Astrocyte (in vitro differentiated cells and primary cell): Measurements from ENCODE around the gene ARFGAP2. TPM values are rescaled to one million over a fixed set of nuclear protein-coding genes. Genes with fewer than 3 reads are reported as not detected.

Experiments
- DNase-seq: peaks from one replicate; pipeline ENCODE4 v3.0.0-alpha.2; 2010; ENCODE audit warnings: low read depth
- FAIRE-seq: peaks from 2 replicates; lab custom pipeline; 2011; peaks lifted over from hg19 to GRCh38; lab: Jason Lieb, UNC
- H2AFZ ChIP-seq: 2 replicates; pipeline ENCODE4 v1.6.0; 2012; ENCODE audit warnings: low read depth, low read length, inconsistent platforms
- H3K27ac ChIP-seq: 2 replicates; pipeline ENCODE4 v1.5.1; 2011; ENCODE audit warnings: low read depth, low read length, inconsistent platforms
- H3K27me3 ChIP-seq: 2 replicates; pipeline ENCODE4 v1.6.0; 2011; ENCODE audit warnings: low read length, inconsistent platforms; ENCODE audit not compliant: insufficient read depth
- H3K36me3 ChIP-seq: 2 replicates; pipeline ENCODE4 v1.5.1; 2011; ENCODE audit warnings: low read length, inconsistent platforms; ENCODE audit not compliant: insufficient read depth
- H3K4me1 ChIP-seq: 2 replicates; pipeline ENCODE4 v1.5.1; 2011; ENCODE audit warnings: low read length, inconsistent platforms; ENCODE audit not compliant: insufficient read depth
- H3K4me2 ChIP-seq: 2 replicates; pipeline ENCODE4 v1.6.0; 2012; ENCODE audit warnings: low read length, inconsistent platforms
- H3K4me3 ChIP-seq: 2 replicates; pipeline ENCODE4 v1.5.1; 2011; ENCODE audit warnings: low read depth, mild to moderate bottlenecking, low read length, inconsistent platforms; ENCODE audit not compliant: insufficient read depth
- H3K79me2 ChIP-seq: 2 replicates; pipeline ENCODE4 v1.6.0; 2012; ENCODE audit warnings: mild to moderate bottlenecking, low read length, inconsistent platforms; ENCODE audit not compliant: insufficient read depth
- H3K9ac ChIP-seq: 2 replicates; pipeline ENCODE4 v1.6.0; 2012; ENCODE audit warnings: mild to moderate bottlenecking, low read length, inconsistent platforms
- H3K9me3 ChIP-seq: 2 replicates; pipeline ENCODE4 v1.5.1; 2012; ENCODE audit warnings: low read depth, mild to moderate bottlenecking, low read length, inconsistent platforms; ENCODE audit not compliant: insufficient read depth
- H4K20me1 ChIP-seq: 2 replicates; pipeline ENCODE4 v1.6.0; 2012; ENCODE audit warnings: low read length, inconsistent platforms; ENCODE audit not compliant: insufficient read depth
- H3K27ac Mint-ChIP-seq: one replicate; pipeline ENCODE4 v1.8.0; 2021; ENCODE audit warnings: mild to moderate bottlenecking, mixed read lengths; ENCODE audit not compliant: unreplicated experiment
- H3K27me3 Mint-ChIP-seq: one replicate; pipeline ENCODE4 v1.8.0; 2021; ENCODE audit warnings: low read depth, mixed read lengths; ENCODE audit not compliant: unreplicated experiment
- H3K36me3 Mint-ChIP-seq: one replicate; pipeline ENCODE4 v1.8.0; 2021; ENCODE audit warnings: low read depth, mixed read lengths; ENCODE audit not compliant: unreplicated experiment
- H3K4me1 Mint-ChIP-seq: one replicate; pipeline ENCODE4 v1.8.0; 2021; ENCODE audit warnings: low read depth, mixed read lengths; ENCODE audit not compliant: unreplicated experiment
- H3K4me3 Mint-ChIP-seq: one replicate; pipeline ENCODE4 v1.8.0; 2021; ENCODE audit warnings: mild to moderate bottlenecking, moderate library complexity, mixed read lengths; ENCODE audit not compliant: unreplicated experiment
- H3K9me3 Mint-ChIP-seq: one replicate; pipeline ENCODE4 v1.8.0; 2021; ENCODE audit warnings: mild to moderate bottlenecking, mixed read lengths; ENCODE audit not compliant: unreplicated experiment
- CTCF ChIP-seq: IDR thresholded peaks from 2 replicates; pipeline ENCODE4 v1.5.1; 2011; ENCODE audit warnings: low read depth, mild to moderate bottlenecking, inconsistent platforms, low read length, moderate library complexity; ENCODE audit not compliant: insufficient read depth
- EZH2 ChIP-seq: IDR thresholded peaks from 2 replicates; pipeline ENCODE4 v1.6.1; 2012; ENCODE audit warnings: mild to moderate bottlenecking, low read length, inconsistent platforms; ENCODE audit not compliant: insufficient read depth
- total RNA-seq: library from RNA; stranded (reverse); gene quantifications from 2 replicates; pipeline ENCODE4 v1.2.1, GENCODE V29; 2021

The ARFGAP2 gene
- total RNA-seq, 1 donor from 2014 or later, result 51.0 TPM

DNA sequence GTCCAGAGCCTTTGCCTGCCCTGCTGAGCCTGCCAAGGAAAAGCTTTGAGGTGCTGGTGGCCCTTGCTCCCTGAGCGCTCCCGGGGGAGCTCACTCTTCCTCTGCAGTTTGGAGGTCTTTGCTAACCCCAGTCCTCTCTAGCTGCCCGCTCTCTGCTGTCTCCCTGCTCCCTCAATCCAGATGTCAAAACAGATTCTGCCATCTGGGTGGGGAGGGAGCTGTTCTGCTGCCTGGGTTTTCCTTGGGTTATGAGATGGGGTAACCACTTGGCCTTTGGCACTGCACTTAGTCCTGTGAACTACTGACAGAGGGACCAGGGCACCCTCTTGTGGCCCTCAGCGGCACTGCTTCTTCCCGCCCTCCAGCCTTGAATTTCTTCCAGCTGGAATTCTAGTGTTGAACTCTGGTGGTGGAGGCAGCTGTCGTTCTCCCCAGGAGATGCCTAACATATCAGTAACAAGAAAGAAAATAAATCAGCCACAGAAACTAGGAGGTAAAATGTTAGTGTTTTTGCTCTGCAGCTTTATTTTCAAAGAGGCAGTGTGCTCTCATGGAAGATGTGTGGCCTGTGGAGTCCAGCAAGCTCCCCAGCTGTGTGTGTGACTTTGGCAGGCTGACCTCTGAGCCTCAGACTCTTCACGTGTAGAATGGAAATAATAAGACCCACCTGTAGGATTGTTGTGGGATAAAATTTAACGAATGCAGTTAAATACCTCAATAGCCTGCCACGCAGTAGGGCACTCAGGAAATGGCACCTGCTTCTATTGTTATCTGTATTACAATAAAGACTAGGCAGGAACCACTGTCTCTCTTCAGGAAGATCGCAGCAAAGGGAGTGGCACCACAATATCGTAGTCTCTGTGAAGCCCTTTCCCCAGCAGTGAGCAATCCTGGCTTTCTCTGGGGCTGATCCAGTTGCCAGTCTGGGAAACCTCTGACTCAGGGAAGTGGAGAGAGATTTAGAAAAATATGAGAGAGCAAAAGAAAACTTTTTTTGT, 23.4 kb downstream of the ARFGAP2 start:
- H3K27me3 Mint-ChIP-seq, result no peaks in the 10 kb centered on the region
- peaks cover 27% of the 10 kb centered on the region for H4K20me1 ChIP-seq
- TF ChIP-seq CTCF, result peak; percentile 98
- no peak for TF ChIP-seq EZH2
- H3K4me2 ChIP-seq, result peak overlapping the region; percentile 5
- H3K4me1 ChIP-seq, result peaks cover 25% of the 10 kb centered on the region
- H3K9ac ChIP-seq, result peak overlapping the region; percentile 25
- peak; percentile 39 for DNase-seq
- H3K9me3 Mint-ChIP-seq, result no peaks in the 10 kb centered on the region
- no peak overlapping the region for H2AFZ ChIP-seq
- no peak overlapping the region for H3K4me3 Mint-ChIP-seq
- no peaks in the 10 kb centered on the region for H3K79me2 ChIP-seq
- H3K27ac ChIP-seq, result no peak overlapping the region
- H3K36me3 Mint-ChIP-seq, result peaks cover 21% of the 10 kb centered on the region
- FAIRE-seq, result peak; percentile 55
- no peaks in the 10 kb centered on the region for H3K9me3 ChIP-seq
- peaks cover 18% of the 10 kb centered on the region for H3K4me1 Mint-ChIP-seq
- peak overlapping the region; percentile 77 for H3K27ac Mint-ChIP-seq
- no peaks in the 10 kb centered on the region for H3K36me3 ChIP-seq
- no peaks in the 10 kb centered on the region for H3K27me3 ChIP-seq
- H3K4me3 ChIP-seq, result no peak overlapping the region

DNA sequence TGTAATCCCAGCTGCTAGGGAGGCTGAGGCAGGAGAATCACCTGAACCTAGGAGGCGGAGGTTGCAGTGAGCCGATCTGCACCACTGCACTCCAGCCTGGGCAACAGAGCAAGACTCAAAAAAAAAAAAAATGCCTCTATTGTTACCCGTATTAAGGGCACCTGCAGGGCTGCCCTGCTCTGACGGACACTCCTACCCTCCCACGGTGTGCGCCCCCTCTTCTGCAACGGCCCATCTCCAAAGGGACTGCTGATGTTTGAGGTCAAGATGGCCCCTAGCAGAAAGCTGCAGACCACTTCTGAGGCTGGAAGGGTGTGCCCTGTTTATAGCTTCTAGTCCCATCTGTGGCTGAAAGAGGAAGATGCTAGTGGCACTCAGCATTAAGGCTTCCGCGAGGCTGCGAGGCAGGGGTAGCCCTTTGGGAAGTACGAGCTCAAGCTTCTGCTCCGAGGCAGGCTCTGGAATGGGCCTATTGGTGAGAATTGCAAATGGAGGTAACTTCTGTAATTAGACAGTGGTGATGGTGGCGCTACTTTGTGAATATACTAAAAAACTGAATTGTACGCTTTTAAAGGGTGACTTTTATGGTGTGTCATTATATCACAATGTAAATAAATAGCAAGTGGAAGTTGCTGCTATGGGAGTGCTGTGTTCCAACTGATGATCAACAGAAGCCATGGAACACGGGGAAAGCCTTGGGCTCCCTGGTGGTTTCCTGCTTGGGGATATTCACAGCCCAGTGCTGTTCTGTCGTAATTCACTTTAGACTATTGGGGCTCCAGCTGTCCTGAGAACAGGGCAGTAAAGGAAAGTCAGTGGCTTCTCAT, 24.3 kb downstream of the ARFGAP2 start:
- FAIRE-seq, result no peak
- DNase-seq, result no peak
- Mint-ChIP-seq H3K27me3 (no peaks in the 10 kb centered on the region), H3K4me1 (peaks cover 18% of the 10 kb centered on the region), H3K36me3 (peaks cover 25% of the 10 kb centered on the region), H3K27ac (no peak overlapping the region), H3K4me3 (no peak overlapping the region), H3K9me3 (peaks cover 2% of the 10 kb centered on the region)
- Histone ChIP-seq H3K36me3 (no peaks in the 10 kb centered on the region), H3K27me3 (no peaks in the 10 kb centered on the region), H4K20me1 (peaks cover 27% of the 10 kb centered on the region), H3K4me1 (peaks cover 25% of the 10 kb centered on the region), H2AFZ (no peak overlapping the region), H3K4me3 (no peak overlapping the region), H3K27ac (no peak overlapping the region), H3K9me3 (no peaks in the 10 kb centered on the region), H3K4me2 (no peak overlapping the region), H3K9ac (no peak overlapping the region), H3K79me2 (no peaks in the 10 kb centered on the region)
- no peak for TF ChIP-seq EZH2
- TF ChIP-seq CTCF, result no peak
